Muscle of leg (tissue), 11 donors: ENCODE data around the gene EHD2. TPM values are rescaled to one million over a fixed set of nuclear protein-coding genes. Genes with fewer than 3 reads are reported as not detected.
A peak's percentile ranks its signal among the peaks of the same experiment; 100 is the strongest.
"Not testable (repeated sequence)": the region's sequence is repeated elsewhere in the genome, so short reads cannot be mapped to it uniquely, and the experiment has no call there.

Experiments
- DNase-seq: peaks from one replicate; pipeline ENCODE4 v3.0.0; 2013
- H3K27ac ChIP-seq: one replicate; pipeline ENCODE4 v1.5.1; 2013; ENCODE audit warnings: mild to moderate bottlenecking, low read length, control low read depth
- H3K27me3 ChIP-seq: one replicate; pipeline ENCODE4 v1.6.1; 2013; ENCODE audit warnings: low read length; ENCODE audit not compliant: control insufficient read depth, insufficient read depth
- H3K36me3 ChIP-seq: one replicate; pipeline ENCODE4 v1.6.1; 2013; ENCODE audit warnings: low read length; ENCODE audit not compliant: control insufficient read depth, insufficient read depth
- H3K4me1 ChIP-seq: one replicate; pipeline ENCODE4 v1.6.1; 2013; ENCODE audit warnings: low read length; ENCODE audit not compliant: control insufficient read depth, insufficient read depth
- H3K4me3 ChIP-seq: one replicate; pipeline ENCODE4 v1.5.1; 2013; ENCODE audit warnings: low read length, control low read depth
- H3K9me3 ChIP-seq: replicated peaks from 2 replicates; pipeline ENCODE4 v1.6.1; 2013; ENCODE audit warnings: low read depth, low read length; ENCODE audit not compliant: control insufficient read depth
- WGBS: methylation state at CpG from one replicate; pipeline ENCODE4 v1.1.5; 2013; ENCODE audit warnings: missing lambda C conversion rate; ENCODE audit not compliant: insufficient coverage; 5-methylcytosine and 5-hydroxymethylcytosine counted together
- polyA plus RNA-seq, 8 donors: library from polyadenylated mRNA; unstranded; fragments of 120-200 nt; gene quantifications; one replicate each; pipeline versions ENCODE4 v1.2.1 to v1.2.3, GENCODE V29; 2013; ENCODE audit warnings: inconsistent platforms in 1 of 8, low replicate concordance in 1 of 8; ENCODE audit not compliant: insufficient read length in 8 of 8, insufficient read depth in 1 of 8
- total RNA-seq: library from RNA; stranded (reverse); fragments of 120-200 nt; gene quantifications from one replicate; pipeline ENCODE4 v1.2.4, GENCODE V29; 2013

EHD2 gene
- total and polyA plus RNA-seq, 9 donors: 30.5 to 158 (median 124) TPM

DNA sequence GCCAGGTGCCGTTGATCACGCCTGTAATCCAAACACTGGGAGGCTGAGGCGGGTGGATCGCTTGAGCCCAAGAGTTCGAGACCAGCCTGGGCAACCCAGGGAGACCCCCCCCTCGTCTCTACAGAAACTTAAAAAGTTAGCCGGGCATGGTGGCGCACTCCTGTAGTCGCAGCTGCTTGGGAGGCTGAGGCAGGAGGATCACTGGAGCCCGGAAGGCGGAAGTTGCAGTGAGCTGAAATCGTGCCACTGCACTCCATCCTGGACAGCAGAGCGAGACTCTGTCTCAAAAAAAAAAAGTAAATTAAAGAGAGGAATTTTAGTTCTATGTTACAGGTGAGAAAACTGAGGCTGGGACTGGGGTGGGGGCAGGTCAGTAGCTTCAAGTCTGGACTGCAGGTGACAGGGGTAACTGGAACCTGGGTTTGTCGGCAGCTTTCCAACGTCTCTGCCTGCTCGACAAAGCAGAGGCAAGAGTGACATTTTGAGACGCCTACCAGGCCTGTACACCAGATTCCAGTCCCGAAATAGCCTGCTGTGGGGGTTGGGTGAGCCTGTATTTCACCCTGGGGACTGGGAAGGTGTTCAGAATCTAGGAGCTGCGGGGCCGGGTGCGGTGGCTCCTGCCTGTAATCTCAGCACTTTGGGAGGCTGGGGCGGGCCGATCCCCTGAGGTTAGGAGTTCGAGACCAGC is 66.4 kb downstream of the EHD2 start:
- H3K36me3 ChIP-seq: peaks cover 40% of the 10 kb centered on the region
- H3K27me3 ChIP-seq: no peaks in the 10 kb centered on the region
- peak; percentile 73 for DNase-seq
- peak overlapping the region; percentile 98 for H3K4me3 ChIP-seq
- H3K9me3 ChIP-seq: no peaks in the 10 kb centered on the region
- WGBS: 58% methylated on average over 22 of the region's 24 CpGs
- peaks cover 41% of the 10 kb centered on the region for H3K4me1 ChIP-seq
- peak overlapping the region; percentile 95 for H3K27ac ChIP-seq

DNA sequence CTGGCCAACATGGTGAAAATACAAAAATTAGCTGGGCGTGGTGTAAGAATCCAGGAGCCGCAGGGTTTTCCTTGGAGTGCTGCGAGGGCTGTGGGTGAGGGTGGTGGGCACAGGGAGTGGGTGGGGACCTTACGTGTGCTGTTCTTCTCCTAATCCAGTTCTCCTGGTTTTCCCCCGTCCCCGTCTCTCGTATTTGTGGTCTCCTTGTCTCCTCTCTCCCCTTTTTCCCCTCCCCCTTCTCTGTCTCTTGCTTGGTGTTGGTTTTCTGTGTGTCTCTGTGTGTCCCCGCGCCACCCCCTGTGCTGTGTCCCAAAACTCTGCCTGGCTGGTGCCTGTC is 67.0 kb downstream of the EHD2 start:
- peak overlapping the region; percentile 95 for H3K27ac ChIP-seq
- WGBS: 83% methylated on average over 3 of the region's 9 CpGs
- H3K9me3 ChIP-seq: no peaks in the 10 kb centered on the region
- peaks cover 41% of the 10 kb centered on the region for H3K4me1 ChIP-seq
- H3K36me3 ChIP-seq: peaks cover 44% of the 10 kb centered on the region
- peak overlapping the region; percentile 98 for H3K4me3 ChIP-seq
- no peaks in the 10 kb centered on the region for H3K27me3 ChIP-seq
- DNase-seq: no peak

DNA sequence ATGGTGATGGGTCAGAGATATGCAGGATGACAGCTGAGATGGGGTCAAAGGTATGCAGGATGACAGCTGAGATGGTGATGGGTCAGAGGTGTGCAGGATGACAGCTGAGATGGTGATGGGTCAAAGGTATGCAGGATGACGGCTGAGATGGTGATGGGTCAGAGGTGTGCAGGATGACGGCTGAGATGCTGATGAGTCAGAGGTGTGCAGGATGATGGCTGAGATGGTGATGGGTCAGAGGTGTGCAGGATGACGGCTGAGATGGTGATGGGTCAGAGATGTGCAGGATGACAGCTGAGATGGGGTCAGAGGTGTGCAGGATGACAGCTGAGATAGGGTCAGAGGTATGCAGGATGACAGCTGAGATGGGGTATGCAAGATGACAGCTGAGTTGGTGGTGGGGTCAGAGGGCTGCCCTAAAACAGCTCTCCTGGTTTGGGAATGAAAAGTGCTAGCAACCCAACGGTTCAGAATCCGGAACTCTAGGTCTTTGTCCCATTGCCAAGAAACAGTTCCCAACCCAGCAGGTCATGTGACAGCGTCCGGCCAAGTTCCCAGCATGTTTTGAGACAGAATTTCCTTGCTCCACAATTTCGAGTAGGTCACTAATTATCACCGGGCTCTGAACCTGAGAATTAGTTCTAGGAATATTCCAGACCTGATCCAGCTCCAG is 68.5 kb downstream of the EHD2 start:
- peak overlapping the region; percentile 44 for H3K27ac ChIP-seq
- H3K36me3 ChIP-seq: peaks cover 51% of the 10 kb centered on the region
- peak; percentile 50 for DNase-seq
- WGBS: 66% methylated on average over 8 of the region's 9 CpGs
- H3K27me3 ChIP-seq: no peaks in the 10 kb centered on the region
- H3K9me3 ChIP-seq: no peaks in the 10 kb centered on the region
- H3K4me1 ChIP-seq: peaks cover 47% of the 10 kb centered on the region
- no peak overlapping the region for H3K4me3 ChIP-seq

DNA sequence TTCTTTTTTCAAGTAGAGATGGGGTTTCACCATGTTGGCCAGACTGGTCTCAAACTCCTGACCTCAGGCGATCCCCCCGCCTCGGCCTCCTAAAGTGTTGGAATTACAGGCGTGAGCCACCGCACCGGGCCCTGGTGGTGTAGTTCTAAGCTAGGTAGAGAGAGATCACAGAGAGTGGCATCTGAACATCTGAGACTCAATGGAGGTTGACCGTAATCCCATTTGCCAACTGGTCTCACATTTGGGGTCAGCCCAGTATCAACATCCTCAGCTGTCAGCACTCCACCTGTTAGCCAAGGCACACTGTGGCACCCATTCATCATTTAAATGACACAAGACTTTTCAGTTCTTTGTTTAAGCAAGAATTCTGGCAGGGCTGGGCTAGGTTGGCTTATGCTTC is 73.3 kb downstream of the EHD2 start:
- WGBS: 100% methylated on average over 1 of the region's 7 CpGs
- peak; percentile 80 for DNase-seq
- Histone ChIP-seq H3K4me1 (peaks cover 39% of the 10 kb centered on the region), H3K9me3 (no peaks in the 10 kb centered on the region), H3K4me3 (no peak overlapping the region), H3K36me3 (peaks cover 38% of the 10 kb centered on the region), H3K27me3 (no peaks in the 10 kb centered on the region), H3K27ac (peak overlapping the region; percentile 77)

DNA sequence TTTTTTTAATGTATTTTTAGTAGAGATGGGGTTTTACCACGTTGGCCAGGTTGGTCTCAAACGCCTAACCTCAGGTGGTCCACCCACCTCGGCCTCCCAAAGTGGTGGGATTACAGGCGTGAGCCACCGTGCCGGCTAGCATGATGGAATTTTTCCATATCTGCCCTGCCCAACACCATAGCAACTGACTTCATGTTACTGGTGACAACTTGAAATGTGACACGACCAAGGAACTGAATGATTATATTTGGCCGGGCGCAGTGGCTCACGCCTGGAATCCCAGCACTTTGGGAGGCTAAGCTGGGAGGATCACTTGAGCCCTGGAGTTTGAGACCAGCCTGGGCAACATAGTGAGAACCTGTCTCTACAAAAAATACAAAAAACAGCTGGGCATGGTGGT is 74.1 kb downstream of the EHD2 start:
- Histone ChIP-seq H3K36me3 (peaks cover 31% of the 10 kb centered on the region), H3K27ac (peak overlapping the region; percentile 77), H3K4me1 (peaks cover 34% of the 10 kb centered on the region)
- H3K4me3 ChIP-seq, H3K27me3 ChIP-seq, H3K9me3 ChIP-seq: not testable (repeated sequence)
- 75% methylated on average over 4 of the region's 10 CpGs for WGBS
- peak; percentile 34 for DNase-seq

DNA sequence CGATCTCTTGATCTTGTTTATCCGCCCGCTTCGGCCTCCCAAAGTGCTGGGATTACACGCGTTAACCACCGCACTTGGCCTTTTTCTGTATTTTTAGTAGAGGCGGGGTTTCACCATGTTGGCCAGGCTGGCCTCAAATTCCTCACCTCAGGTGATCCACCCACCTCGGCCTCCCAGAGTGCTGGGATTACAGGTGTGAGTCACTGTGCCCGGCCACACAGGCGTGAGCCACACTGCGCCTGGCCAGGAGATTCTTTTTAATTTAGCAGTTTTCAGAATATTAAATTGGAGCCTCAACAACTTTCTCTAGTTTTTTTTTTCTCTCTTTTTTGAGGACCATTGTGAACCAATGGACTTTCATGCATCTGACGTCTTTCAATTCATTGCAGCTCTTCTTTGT is 76.6 kb downstream of the EHD2 start:
- 100% methylated on average over 1 of the region's 13 CpGs for WGBS
- H3K27me3 ChIP-seq, DNase-seq, H3K27ac ChIP-seq, H3K9me3 ChIP-seq, H3K4me3 ChIP-seq: not testable (repeated sequence)
- peaks cover 11% of the 10 kb centered on the region for H3K36me3 ChIP-seq
- peaks cover 23% of the 10 kb centered on the region for H3K4me1 ChIP-seq

DNA sequence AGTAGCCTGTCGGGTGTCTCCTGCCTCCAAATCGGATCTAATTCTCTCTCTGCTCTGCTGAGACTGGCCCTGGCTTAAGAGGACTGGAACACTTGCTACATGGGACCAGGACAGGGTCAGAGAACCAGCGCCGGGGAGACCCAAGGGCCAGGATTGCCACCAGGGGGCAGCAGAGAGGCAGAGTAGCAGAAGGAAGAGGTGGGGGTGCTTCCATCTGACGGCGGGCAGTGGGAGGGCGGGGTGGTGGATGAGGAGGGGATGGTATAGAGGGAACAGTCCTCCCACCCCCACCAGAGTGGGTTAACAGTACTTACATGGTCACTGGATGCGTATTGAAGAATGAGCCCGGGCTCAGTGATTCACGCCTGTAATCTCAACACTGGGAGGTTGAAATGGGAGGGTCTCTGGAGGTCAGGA is 77.2 kb downstream of the EHD2 start:
- H3K4me3 ChIP-seq: no peak overlapping the region
- peaks cover 3% of the 10 kb centered on the region for H3K9me3 ChIP-seq
- 3% methylated on average over 4 of the region's 10 CpGs for WGBS
- H3K27me3 ChIP-seq: no peaks in the 10 kb centered on the region
- H3K36me3 ChIP-seq: peaks cover 5% of the 10 kb centered on the region
- no peak overlapping the region for H3K27ac ChIP-seq
- peaks cover 23% of the 10 kb centered on the region for H3K4me1 ChIP-seq
- peak; percentile 66 for DNase-seq

DNA sequence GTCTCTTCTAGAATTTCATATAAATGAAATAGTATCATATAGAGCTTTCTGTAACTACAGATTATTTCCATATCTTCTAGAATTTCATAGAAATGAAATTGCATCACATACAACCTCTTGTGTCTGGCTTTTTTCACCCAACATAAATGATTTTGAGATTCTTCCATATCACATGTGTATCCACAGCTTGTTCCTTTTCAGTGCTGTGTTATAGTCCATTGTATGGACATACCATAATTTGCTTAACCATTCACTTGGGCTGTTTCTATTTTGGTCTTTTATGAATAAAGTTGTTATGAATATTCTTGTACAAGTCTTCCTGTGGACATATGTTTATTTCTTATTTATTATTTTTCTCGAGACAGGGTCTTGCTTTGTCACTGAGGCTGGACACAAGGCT is 79.4 kb downstream of the EHD2 start:
- Histone ChIP-seq H3K36me3 (no peaks in the 10 kb centered on the region), H3K4me3 (no peak overlapping the region), H3K27ac (no peak overlapping the region), H3K27me3 (no peaks in the 10 kb centered on the region), H3K4me1 (peaks cover 9% of the 10 kb centered on the region), H3K9me3 (peaks cover 3% of the 10 kb centered on the region)
- no CpG with 5 or more reads among the region's 1 CpG for WGBS
- DNase-seq: no peak

Other genes starting within 250 kb of the EHD2 start
- gene SLC8A2, start 241.5 kb upstream of the EHD2 start, total RNA-seq: 0.04 TPM
- gene SLC8A2, start 241.5 kb upstream of the EHD2 start, polyA plus RNA-seq: under 1 TPM; 0.11 to 0.49 (median 0.26) TPM
- gene KPTN, start 229.2 kb upstream of the EHD2 start, total RNA-seq: 5.4 TPM
- 10 to 100 TPM in 2 of 8 donors, 1 to 10 TPM in 6; 7.8 to 12.0 (median 8.9) TPM for gene KPTN, start 229.2 kb upstream of the EHD2 start, polyA plus RNA-seq
- 33.5 TPM for gene NAPA, start 198.4 kb upstream of the EHD2 start, total RNA-seq
- gene NAPA, start 198.4 kb upstream of the EHD2 start, polyA plus RNA-seq: 100 to 1,000 TPM in 1 of 8 donors, 10 to 100 TPM in 7; 87.7 to 100 (median 93.6) TPM
- gene ZNF541, start 140.3 kb upstream of the EHD2 start, total RNA-seq: 0.18 TPM
- under 1 TPM; 0.05 to 0.30 (median 0.11) TPM for gene ZNF541, start 140.3 kb upstream of the EHD2 start, polyA plus RNA-seq
- gene BICRA, start 104.3 kb upstream of the EHD2 start, total RNA-seq: 3.1 TPM
- 10 to 100 TPM in 5 of 8 donors, 1 to 10 TPM in 3; 8.1 to 14.3 (median 11.4) TPM for gene BICRA, start 104.3 kb upstream of the EHD2 start, polyA plus RNA-seq
- gene NOP53, start 32.1 kb downstream of the EHD2 start, total RNA-seq: 216 TPM
- gene NOP53, start 32.1 kb downstream of the EHD2 start, polyA plus RNA-seq: 100 to 1,000 TPM; 524 to 635 (median 594) TPM
- 1,360 TPM for gene SELENOW, start 65.3 kb downstream of the EHD2 start, total RNA-seq
- gene SELENOW, start 65.3 kb downstream of the EHD2 start, polyA plus RNA-seq: 100 to 1,000 TPM; 688 to 988 (median 882) TPM
- not detected for gene TPRX1, start 91.1 kb downstream of the EHD2 start, total RNA-seq
- not detected for gene TPRX1, start 91.1 kb downstream of the EHD2 start, polyA plus RNA-seq
- not detected for gene CRX, start 108.5 kb downstream of the EHD2 start, total RNA-seq
- gene CRX, start 108.5 kb downstream of the EHD2 start, polyA plus RNA-seq: under 1 TPM in 3 of 8 donors, not detected in 5; 0.05 to 0.09 (median 0.07) TPM
- gene TPRX2, start 145.8 kb downstream of the EHD2 start, total RNA-seq: not detected
- gene TPRX2, start 145.8 kb downstream of the EHD2 start, polyA plus RNA-seq: not detected
- not detected for gene SULT2A1, start 172.9 kb downstream of the EHD2 start, total RNA-seq
- gene SULT2A1, start 172.9 kb downstream of the EHD2 start, polyA plus RNA-seq: 1 to 10 TPM in 2 of 8 donors, under 1 TPM in 2, not detected in 4; 0.05 to 5.7 (median 0.61) TPM